WTC11 (cell line): ENCODE results near the gene RBBP6.

Experiments
- FOXK1 ChIP-seq: sonication (generic); formaldehyde crosslinking; IDR thresholded peaks from 2 replicates; pipeline ENCODE4 v1.8.0; 2022; ENCODE audit warnings: mild to moderate bottlenecking, moderate library complexity, missing genetic modification reagents
- TF ChIP-seq, protein P1 (sequence below): sonication (generic); formaldehyde crosslinking; IDR thresholded peaks from 2 replicates; pipeline ENCODE4 v1.8.1; 2022; ENCODE audit warnings: mild to moderate bottlenecking, moderate library complexity, missing genetic modification reagents
- TF ChIP-seq, protein P2 (sequence below): fragments of 200-600 bp; IDR thresholded peaks from 2 replicates; pipeline ENCODE4 v1.8.0; 2022; ENCODE audit warnings: antibody characterized with exemption
- TF ChIP-seq, protein P3 (sequence below): sonication (generic); formaldehyde crosslinking; IDR thresholded peaks from 2 replicates; pipeline ENCODE4 v1.8.0; 2023; ENCODE audit warnings: missing genetic modification reagents, mild to moderate bottlenecking, borderline replicate concordance

DNA sequence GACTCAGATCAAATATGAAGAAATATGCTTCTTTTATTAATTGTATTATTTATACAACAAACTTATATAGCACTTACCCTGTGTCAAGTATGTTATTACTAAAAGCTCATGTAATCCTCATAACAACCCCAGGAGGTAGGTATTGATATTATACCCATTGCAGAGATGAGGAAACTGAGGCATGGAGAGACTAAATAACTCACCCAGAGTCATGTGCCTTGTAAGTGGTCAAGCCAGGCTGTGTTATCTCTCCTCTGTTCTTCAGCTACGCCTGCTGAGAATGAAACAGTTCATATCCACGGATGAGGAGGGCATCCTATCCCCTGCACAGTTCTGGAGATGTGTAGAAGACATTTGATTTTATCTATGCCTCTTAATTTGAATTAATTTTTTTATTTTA lies 78.1 kb downstream of the RBBP6 start:
- TF ChIP-seq, protein P1, sequence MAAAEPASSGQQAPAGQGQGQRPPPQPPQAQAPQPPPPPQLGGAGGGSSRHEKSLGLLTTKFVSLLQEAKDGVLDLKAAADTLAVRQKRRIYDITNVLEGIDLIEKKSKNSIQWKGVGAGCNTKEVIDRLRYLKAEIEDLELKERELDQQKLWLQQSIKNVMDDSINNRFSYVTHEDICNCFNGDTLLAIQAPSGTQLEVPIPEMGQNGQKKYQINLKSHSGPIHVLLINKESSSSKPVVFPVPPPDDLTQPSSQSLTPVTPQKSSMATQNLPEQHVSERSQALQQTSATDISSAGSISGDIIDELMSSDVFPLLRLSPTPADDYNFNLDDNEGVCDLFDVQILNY (CRISPR knock-in tag): no peak
- TF ChIP-seq, protein P2, sequence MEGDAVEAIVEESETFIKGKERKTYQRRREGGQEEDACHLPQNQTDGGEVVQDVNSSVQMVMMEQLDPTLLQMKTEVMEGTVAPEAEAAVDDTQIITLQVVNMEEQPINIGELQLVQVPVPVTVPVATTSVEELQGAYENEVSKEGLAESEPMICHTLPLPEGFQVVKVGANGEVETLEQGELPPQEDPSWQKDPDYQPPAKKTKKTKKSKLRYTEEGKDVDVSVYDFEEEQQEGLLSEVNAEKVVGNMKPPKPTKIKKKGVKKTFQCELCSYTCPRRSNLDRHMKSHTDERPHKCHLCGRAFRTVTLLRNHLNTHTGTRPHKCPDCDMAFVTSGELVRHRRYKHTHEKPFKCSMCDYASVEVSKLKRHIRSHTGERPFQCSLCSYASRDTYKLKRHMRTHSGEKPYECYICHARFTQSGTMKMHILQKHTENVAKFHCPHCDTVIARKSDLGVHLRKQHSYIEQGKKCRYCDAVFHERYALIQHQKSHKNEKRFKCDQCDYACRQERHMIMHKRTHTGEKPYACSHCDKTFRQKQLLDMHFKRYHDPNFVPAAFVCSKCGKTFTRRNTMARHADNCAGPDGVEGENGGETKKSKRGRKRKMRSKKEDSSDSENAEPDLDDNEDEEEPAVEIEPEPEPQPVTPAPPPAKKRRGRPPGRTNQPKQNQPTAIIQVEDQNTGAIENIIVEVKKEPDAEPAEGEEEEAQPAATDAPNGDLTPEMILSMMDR: no peak
- TF ChIP-seq, protein P3, sequence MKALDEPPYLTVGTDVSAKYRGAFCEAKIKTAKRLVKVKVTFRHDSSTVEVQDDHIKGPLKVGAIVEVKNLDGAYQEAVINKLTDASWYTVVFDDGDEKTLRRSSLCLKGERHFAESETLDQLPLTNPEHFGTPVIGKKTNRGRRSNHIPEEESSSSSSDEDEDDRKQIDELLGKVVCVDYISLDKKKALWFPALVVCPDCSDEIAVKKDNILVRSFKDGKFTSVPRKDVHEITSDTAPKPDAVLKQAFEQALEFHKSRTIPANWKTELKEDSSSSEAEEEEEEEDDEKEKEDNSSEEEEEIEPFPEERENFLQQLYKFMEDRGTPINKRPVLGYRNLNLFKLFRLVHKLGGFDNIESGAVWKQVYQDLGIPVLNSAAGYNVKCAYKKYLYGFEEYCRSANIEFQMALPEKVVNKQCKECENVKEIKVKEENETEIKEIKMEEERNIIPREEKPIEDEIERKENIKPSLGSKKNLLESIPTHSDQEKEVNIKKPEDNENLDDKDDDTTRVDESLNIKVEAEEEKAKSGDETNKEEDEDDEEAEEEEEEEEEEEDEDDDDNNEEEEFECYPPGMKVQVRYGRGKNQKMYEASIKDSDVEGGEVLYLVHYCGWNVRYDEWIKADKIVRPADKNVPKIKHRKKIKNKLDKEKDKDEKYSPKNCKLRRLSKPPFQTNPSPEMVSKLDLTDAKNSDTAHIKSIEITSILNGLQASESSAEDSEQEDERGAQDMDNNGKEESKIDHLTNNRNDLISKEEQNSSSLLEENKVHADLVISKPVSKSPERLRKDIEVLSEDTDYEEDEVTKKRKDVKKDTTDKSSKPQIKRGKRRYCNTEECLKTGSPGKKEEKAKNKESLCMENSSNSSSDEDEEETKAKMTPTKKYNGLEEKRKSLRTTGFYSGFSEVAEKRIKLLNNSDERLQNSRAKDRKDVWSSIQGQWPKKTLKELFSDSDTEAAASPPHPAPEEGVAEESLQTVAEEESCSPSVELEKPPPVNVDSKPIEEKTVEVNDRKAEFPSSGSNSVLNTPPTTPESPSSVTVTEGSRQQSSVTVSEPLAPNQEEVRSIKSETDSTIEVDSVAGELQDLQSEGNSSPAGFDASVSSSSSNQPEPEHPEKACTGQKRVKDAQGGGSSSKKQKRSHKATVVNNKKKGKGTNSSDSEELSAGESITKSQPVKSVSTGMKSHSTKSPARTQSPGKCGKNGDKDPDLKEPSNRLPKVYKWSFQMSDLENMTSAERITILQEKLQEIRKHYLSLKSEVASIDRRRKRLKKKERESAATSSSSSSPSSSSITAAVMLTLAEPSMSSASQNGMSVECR (CRISPR knock-in tag): no peak
- no peak for TF ChIP-seq FOXK1 (CRISPR knock-in tag)
